Stomach (tissue), 9 donors: Measurements from ENCODE around the gene CTNNA3. TPM values are rescaled to one million over a fixed set of nuclear protein-coding genes. Genes with fewer than 3 reads are reported as not detected.

Experiments used
- DNase-seq, 2 donors: peaks; one replicate each; pipeline versions ENCODE4 v3.0.0 to v3.0.0-alpha.2; 2013 to 2019
- H3K27ac ChIP-seq, 5 donors: fragments of 200-600 bp in 4 of 5; sonication (generic) in 4 of 5; one replicate each; pipeline ENCODE4 v1.5.1; 2013 to 2019; ENCODE audit warnings: mild to moderate bottlenecking in 1 of 5, moderate library complexity in 1 of 5
- H3K27me3 ChIP-seq, 3 donors: fragments of 200-600 bp; sonication (generic); one replicate each; pipeline ENCODE4 v1.5.1; 2017 to 2019; ENCODE audit warnings: mixed run types in 1 of 3
- H3K36me3 ChIP-seq, 4 donors: fragments of 200-600 bp; sonication (generic); 1 replicate in 3 of 4; 2 replicates in 1 of 4; pipeline ENCODE4 v1.5.1; 2016 to 2019
- H3K4me1 ChIP-seq, 4 donors: fragments of 200-600 bp; sonication (generic); one replicate each; pipeline ENCODE4 v1.5.1; 2016 to 2019
- H3K4me3 ChIP-seq, 4 donors: fragments of 200-600 bp; sonication (generic) in 3 of 4; one replicate each; pipeline ENCODE4 v1.5.1; 2016 to 2019; ENCODE audit warnings: mild to moderate bottlenecking in 1 of 4
- H3K9me3 ChIP-seq, 4 donors: fragments of 200-600 bp; sonication (generic); one replicate each; pipeline ENCODE4 v1.5.1; 2016 to 2019
- EP300 ChIP-seq: sonication (generic); formaldehyde crosslinking; IDR thresholded peaks from one replicate; pipeline ENCODE4 v1.6.1; 2017; ENCODE audit warnings: antibody characterized with exemption
- POLR2A ChIP-seq, 4 donors: fragments of 450-650 bp; IDR thresholded peaks; one replicate each; pipeline ENCODE4 v1.6.1; 2016; ENCODE audit warnings: antibody characterized with exemption in 4 of 4, control low read depth in 2 of 4, mild to moderate bottlenecking in 1 of 4, moderate library complexity in 1 of 4
- POLR2AphosphoS5 ChIP-seq, 3 donors: sonication (generic); formaldehyde crosslinking; IDR thresholded peaks; one replicate each; pipeline ENCODE4 v1.6.1; 2016; ENCODE audit warnings: antibody characterized with exemption in 3 of 3
- WGBS, 5 donors: extraction: QIAGEN DNeasy Blood & Tissue Kit in 3 of 5; methylation state at CpG; one replicate each; pipeline versions ENCODE4 v1.1.5 to v1.1.7; 2013 to 2018; 5-methylcytosine and 5-hydroxymethylcytosine counted together
- intact Hi-C: fragments of 100-400 bp; cut with DNase I; formaldehyde crosslinking; loops from one replicate; pipeline ENCODE4 v1.15.1; 2023; ENCODE audit warnings: low total_unique reads
- polyA plus RNA-seq, 3 donors: library from polyadenylated mRNA; stranded (reverse); fragments of 200-250 nt; gene quantifications; one replicate each; pipeline ENCODE4 v1.2.3, GENCODE V29; 2013
- total RNA-seq, 5 donors: library from RNA; depleted of rRNA; stranded (reverse); fragments of >200 nt; gene quantifications; one replicate each; pipeline versions ENCODE4 v1.1.0 to v1.2.3, GENCODE V29; 2014 to 2016
- TF ChIP-seq, protein P1 (sequence below), 7 experiments: fragments of 450-650 bp in 4 of 7; fragments of 200-600 bp in 3 of 7; sonication (generic) in 3 of 7; IDR thresholded peaks; one replicate each; pipeline ENCODE4 v1.5.1; 2016 to 2019; ENCODE audit warnings: antibody characterized with exemption in 7 of 7, control low read depth in 2 of 7, mild to moderate bottlenecking in 1 of 7
- donor health status: healthy with polysubstance abuse.
- donor health status: Bipolar disorder and iron deficiency.
- donor health status: healthy.

The CTNNA3 gene
- total and polyA plus RNA-seq, 8 donors = 0.14 to 46.1 (median 12.9) TPM; not detected in 2

GRCh38 chr10:67308912-67309311, 387.1 kb downstream of the CTNNA3 start:
- no peaks in the 10 kb centered on the region for H3K4me1 ChIP-seq
- TF ChIP-seq, protein P1, sequence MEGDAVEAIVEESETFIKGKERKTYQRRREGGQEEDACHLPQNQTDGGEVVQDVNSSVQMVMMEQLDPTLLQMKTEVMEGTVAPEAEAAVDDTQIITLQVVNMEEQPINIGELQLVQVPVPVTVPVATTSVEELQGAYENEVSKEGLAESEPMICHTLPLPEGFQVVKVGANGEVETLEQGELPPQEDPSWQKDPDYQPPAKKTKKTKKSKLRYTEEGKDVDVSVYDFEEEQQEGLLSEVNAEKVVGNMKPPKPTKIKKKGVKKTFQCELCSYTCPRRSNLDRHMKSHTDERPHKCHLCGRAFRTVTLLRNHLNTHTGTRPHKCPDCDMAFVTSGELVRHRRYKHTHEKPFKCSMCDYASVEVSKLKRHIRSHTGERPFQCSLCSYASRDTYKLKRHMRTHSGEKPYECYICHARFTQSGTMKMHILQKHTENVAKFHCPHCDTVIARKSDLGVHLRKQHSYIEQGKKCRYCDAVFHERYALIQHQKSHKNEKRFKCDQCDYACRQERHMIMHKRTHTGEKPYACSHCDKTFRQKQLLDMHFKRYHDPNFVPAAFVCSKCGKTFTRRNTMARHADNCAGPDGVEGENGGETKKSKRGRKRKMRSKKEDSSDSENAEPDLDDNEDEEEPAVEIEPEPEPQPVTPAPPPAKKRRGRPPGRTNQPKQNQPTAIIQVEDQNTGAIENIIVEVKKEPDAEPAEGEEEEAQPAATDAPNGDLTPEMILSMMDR (IDR thresholded peaks at IDR 0.05) = no peak
- no peak for TF ChIP-seq EP300
- no peak for TF ChIP-seq POLR2AphosphoS5 (IDR thresholded peaks at IDR 0.05)
- no peak for TF ChIP-seq POLR2A (IDR thresholded peaks at IDR 0.05)
- H3K9me3 ChIP-seq = no peaks in the 10 kb centered on the region
- no peaks in the 10 kb centered on the region for H3K27me3 ChIP-seq
- H3K4me3 ChIP-seq = no peak overlapping the region
- no peaks in the 10 kb centered on the region for H3K36me3 ChIP-seq
- DNase-seq = no peak
- no peak overlapping the region for H3K27ac ChIP-seq
- intact Hi-C loops = no loop called here

DNA sequence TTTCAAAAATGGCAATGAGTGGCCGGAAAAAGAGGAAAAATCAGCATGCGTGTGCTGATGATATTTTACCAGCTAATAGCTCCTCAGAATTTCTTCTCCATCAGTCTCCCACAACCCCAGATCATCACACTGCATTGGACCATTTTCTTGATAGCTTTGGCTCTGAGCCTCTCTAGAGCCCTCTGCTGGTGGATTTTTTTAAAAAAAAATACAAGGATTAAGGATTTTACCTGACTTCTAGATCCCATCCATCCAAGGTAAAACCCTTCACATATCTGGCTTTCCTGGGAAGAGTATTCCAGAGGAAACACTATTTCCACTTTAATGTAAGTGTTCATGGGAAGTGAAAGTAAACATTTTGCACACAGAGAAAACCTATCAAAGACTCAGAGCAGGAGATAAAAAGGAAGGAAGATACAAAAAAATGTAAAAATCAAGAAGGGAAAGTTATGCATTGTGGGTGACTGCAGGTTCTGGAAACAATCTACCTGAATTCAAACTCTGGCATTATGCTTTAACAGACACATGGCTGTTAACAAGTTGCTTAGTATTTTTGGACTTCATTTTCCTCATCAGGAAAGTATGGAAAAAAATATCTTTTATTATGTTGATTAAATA, 389.3 kb downstream of the CTNNA3 start:
- Histone ChIP-seq H3K27ac (no peak overlapping the region), H3K4me1 (no peaks in the 10 kb centered on the region), H3K4me3 (no peak overlapping the region), H3K27me3 (no peaks in the 10 kb centered on the region), H3K9me3 (no peaks in the 10 kb centered on the region), H3K36me3 (no peaks in the 10 kb centered on the region)
- TF ChIP-seq EP300 = no peak
- TF ChIP-seq, protein P1 (IDR thresholded peaks at IDR 0.05) = peak in 3 of 7 experiments; percentile 6 to 25 (median 20)
- intact Hi-C loops = no loop called here
- 84 to 94% (median 92%) methylated on average over 2 of the region's 2 CpGs for WGBS, 5 donors
- DNase-seq = peak in 1 of 2 donors; percentile 33

DNA sequence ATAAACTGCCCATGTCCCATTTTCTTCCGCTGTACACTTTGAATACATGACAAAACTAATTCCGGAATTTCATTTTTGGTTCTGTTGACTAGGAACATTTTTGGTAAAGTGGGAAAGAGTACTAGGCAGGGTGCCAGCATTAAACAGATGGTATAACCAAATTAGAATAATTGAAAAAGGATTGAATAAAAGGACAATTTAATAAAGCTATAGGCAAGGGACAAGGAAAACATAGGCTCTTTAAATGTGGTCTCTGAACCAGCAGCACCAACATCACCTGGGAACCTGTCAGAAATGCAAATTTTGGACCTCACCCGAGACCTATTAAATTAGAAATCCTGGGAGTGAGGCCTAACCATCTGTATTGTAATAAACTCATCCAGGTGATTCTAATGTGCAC, 393.3 kb downstream of the CTNNA3 start:
- no peaks in the 10 kb centered on the region for H3K4me1 ChIP-seq
- no peak for DNase-seq
- H3K36me3 ChIP-seq = no peaks in the 10 kb centered on the region
- H3K4me3 ChIP-seq = no peak overlapping the region
- H3K27ac ChIP-seq = no peak overlapping the region
- intact Hi-C loops = no loop called here
- H3K9me3 ChIP-seq = no peaks in the 10 kb centered on the region
- 91 to 96% (median 94%) methylated on average over 3 of the region's 3 CpGs for WGBS, 5 donors
- TF ChIP-seq, protein P1 (IDR thresholded peaks at IDR 0.05) = no peak
- no peaks in the 10 kb centered on the region for H3K27me3 ChIP-seq

DNA sequence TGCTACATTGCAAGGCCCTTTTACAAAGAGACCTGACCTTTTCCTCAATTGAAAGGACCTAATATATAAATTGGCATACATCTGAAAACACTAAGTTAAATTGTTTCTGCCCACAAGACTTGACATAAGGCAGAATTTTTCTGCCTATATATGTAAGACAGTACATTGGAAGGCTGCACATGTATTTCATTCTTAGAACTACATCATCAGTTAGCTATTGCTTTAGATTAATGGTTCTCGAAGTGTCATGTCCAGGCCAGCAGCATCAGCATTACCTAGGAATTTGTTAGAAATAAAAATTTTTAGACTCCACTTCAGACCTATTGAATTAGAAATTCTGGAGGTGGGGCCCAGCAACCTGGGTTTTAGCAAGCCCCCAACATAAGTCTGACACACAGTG, 396.2 kb downstream of the CTNNA3 start:
- DNase-seq = no peak
- Histone ChIP-seq H3K4me3 (no peak overlapping the region), H3K9me3 (no peaks in the 10 kb centered on the region), H3K27ac (no peak overlapping the region), H3K36me3 (no peaks in the 10 kb centered on the region), H3K4me1 (no peaks in the 10 kb centered on the region), H3K27me3 (no peaks in the 10 kb centered on the region)
- no peak for TF ChIP-seq EP300
- TF ChIP-seq POLR2AphosphoS5 (IDR thresholded peaks at IDR 0.05) = no peak
- no peak for TF ChIP-seq POLR2A (IDR thresholded peaks at IDR 0.05)
- TF ChIP-seq, protein P1 (IDR thresholded peaks at IDR 0.05) = no peak
- WGBS, 5 donors = 82 to 92% (median 85%) methylated on average over 1 of the region's 1 CpG
- intact Hi-C loops = no loop called here
